Measurements from ENCODE around the gene ZXDC.

Gene ZXDC

DNA sequence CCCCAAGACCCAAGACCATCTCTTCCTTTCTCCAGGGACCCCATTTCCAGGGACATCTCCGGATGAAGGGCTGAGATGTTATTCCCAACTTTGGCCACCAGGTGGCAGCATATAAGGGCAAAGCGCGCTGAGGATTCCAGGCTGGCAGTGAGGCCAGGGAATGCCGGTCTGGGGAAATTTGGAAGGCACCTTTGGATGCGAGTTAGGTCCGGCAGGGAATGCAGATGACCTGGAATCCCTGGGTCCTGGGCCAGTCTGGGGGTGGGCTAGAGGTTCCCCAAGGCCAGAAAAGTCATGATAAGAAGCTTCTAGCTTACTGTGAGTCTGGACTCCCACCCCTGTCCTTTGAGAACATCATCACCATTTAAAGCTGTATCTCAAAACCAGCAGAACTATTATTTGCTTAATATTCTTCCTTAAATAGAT is 46.7 kb upstream of the ZXDC start:
- TF ChIP-seq CTCF (IDR thresholded peaks at IDR 0.05) = peak; percentile 82 to 92
- Histone ChIP-seq H3K36me3 (no peaks in the 10 kb centered on the region), H3K4me3 (no peak overlapping the region), H3K27me3 (peaks cover 0 to 48% of the 10 kb centered on the region in 2 donors), H3K27ac (no peak overlapping the region), H3K4me1 (peaks cover 0 to 14% (median 12%) of the 10 kb centered on the region in 4 donors), H3K9me3 (no peaks in the 10 kb centered on the region)
- intact Hi-C loops (cut with DNase I; ENCODE audit: low total_unique reads) = loop anchor here (10.0 kb wide), 2 partner anchors 932 to 1022 kb away; no protein-coding TSS in a partner anchor
- peak; percentile 50 to 70 for DNase-seq

- intact Hi-C loops (cut with DNase I; ENCODE audit: low total_unique reads) = loop anchor here (10.0 kb wide), 2 partner anchors 933 to 1023 kb away; no protein-coding TSS in a partner anchor
- DNase-seq = peak in 1 of 2 donors; percentile 50
- H3K27ac ChIP-seq = no peak overlapping the region
- no peaks in the 10 kb centered on the region for H3K9me3 ChIP-seq
- no peaks in the 10 kb centered on the region for H3K36me3 ChIP-seq
- no peak for TF ChIP-seq CTCF (IDR thresholded peaks at IDR 0.05)
- H3K4me1 ChIP-seq = peaks cover 0 to 14% (median 12%) of the 10 kb centered on the region in 4 donors
- H3K27me3 ChIP-seq = peaks cover 0 to 50% of the 10 kb centered on the region in 2 donors
- no peak overlapping the region for H3K4me3 ChIP-seq
These were observed 45.6 kb upstream of the ZXDC start for GRCh38 chr3:126521122-126521891.

GRCh38 chr3:126519506-126520455 is 44.1 kb upstream of the ZXDC start:
- peak in 1 of 2 donors; percentile 37 for DNase-seq
- no peak for TF ChIP-seq CTCF (IDR thresholded peaks at IDR 0.05)
- Histone ChIP-seq H3K9me3 (no peaks in the 10 kb centered on the region), H3K27ac (no peak overlapping the region), H3K4me3 (no peak overlapping the region), H3K4me1 (peaks cover 0 to 13% (median 11%) of the 10 kb centered on the region in 4 donors), H3K27me3 (peaks cover 0 to 35% of the 10 kb centered on the region in 2 donors), H3K36me3 (no peaks in the 10 kb centered on the region)
- intact Hi-C loops (cut with DNase I; ENCODE audit: low total_unique reads) = loop anchor here (10.0 kb wide), 2 partner anchors 935 to 1025 kb away; no protein-coding TSS in a partner anchor

DNA sequence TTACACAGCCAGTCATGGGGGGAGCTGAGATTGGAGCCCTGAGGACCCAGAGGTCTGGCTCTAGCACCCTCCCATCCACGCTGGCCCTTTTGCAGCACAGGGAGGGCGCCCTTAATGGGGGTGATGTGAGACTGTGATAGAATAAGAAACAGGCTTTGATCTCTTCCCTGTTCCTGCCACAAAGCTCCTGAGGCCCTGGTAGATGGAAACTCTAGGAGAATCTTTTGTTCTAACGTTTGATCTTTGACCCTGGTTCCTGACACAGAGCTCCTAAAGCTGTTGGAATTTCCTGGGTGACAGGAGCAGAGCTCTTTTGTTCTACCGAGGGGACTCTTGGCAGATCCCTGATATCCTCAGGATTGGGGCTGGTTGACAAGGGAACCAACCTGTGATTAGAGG is 43.1 kb upstream of the ZXDC start:
- Histone ChIP-seq H3K27me3 (peaks cover 0 to 25% of the 10 kb centered on the region in 2 donors), H3K4me1 (peaks cover 0 to 3% (median 1%) of the 10 kb centered on the region in 4 donors), H3K27ac (no peak overlapping the region), H3K36me3 (no peaks in the 10 kb centered on the region), H3K4me3 (no peak overlapping the region), H3K9me3 (no peaks in the 10 kb centered on the region)
- no peak for TF ChIP-seq CTCF (IDR thresholded peaks at IDR 0.05)
- peak in 1 of 2 donors; percentile 43 for DNase-seq
- intact Hi-C loops (cut with DNase I; ENCODE audit: low total_unique reads) = no loop called here

GRCh38 chr3:126517986-126518778 is 42.5 kb upstream of the ZXDC start:
- H3K27me3 ChIP-seq = peaks cover 0 to 19% of the 10 kb centered on the region in 2 donors
- DNase-seq = peak in 1 of 2 donors; percentile 49
- intact Hi-C loops (cut with DNase I; ENCODE audit: low total_unique reads) = no loop called here
- H3K9me3 ChIP-seq = no peaks in the 10 kb centered on the region
- no peak overlapping the region for H3K27ac ChIP-seq
- H3K36me3 ChIP-seq = no peaks in the 10 kb centered on the region
- no peak overlapping the region for H3K4me3 ChIP-seq
- no peak for TF ChIP-seq CTCF (IDR thresholded peaks at IDR 0.05)
- no peaks in the 10 kb centered on the region for H3K4me1 ChIP-seq
